ENCODE results near the gene SDC4. TPM values are rescaled to one million over a fixed set of nuclear protein-coding genes. Genes with fewer than 3 reads are reported as not detected.

SDC4 gene
- total RNA-seq, 6 donors from 2014 or later: 178 to 568 (median 291) TPM

DNA sequence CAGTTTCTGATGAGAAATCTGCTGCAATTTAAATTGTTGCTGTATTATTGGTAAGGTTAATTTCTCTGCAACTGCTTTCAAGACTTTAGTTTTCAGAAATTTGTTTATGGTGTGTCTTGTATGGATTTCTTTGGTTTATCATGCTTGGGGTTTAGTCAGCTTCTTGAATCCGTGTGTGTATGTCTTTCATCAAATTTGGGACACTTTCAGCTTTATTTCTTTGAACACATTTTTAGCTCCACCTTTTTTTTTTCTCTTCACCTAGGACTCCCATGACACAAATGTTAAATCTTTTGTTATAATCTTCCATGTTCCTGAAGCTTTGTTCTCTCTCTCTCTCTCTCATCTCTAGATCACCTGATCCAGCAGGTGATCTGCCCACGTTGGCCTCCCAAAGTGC lies 43.3 kb upstream of the SDC4 start:
- no peak overlapping the region for H3K4me3 ChIP-seq
- no peak for TF ChIP-seq EP300 (IDR thresholded peaks at IDR 0.05)
- TF ChIP-seq, protein P1, sequence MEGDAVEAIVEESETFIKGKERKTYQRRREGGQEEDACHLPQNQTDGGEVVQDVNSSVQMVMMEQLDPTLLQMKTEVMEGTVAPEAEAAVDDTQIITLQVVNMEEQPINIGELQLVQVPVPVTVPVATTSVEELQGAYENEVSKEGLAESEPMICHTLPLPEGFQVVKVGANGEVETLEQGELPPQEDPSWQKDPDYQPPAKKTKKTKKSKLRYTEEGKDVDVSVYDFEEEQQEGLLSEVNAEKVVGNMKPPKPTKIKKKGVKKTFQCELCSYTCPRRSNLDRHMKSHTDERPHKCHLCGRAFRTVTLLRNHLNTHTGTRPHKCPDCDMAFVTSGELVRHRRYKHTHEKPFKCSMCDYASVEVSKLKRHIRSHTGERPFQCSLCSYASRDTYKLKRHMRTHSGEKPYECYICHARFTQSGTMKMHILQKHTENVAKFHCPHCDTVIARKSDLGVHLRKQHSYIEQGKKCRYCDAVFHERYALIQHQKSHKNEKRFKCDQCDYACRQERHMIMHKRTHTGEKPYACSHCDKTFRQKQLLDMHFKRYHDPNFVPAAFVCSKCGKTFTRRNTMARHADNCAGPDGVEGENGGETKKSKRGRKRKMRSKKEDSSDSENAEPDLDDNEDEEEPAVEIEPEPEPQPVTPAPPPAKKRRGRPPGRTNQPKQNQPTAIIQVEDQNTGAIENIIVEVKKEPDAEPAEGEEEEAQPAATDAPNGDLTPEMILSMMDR (IDR thresholded peaks at IDR 0.05): no peak
- no peak for TF ChIP-seq POLR2A (IDR thresholded peaks at IDR 0.05)
- TF ChIP-seq POLR2AphosphoS5 (IDR thresholded peaks at IDR 0.05): no peak
- H3K36me3 ChIP-seq: no peaks in the 10 kb centered on the region
- no peaks in the 10 kb centered on the region for H3K27me3 ChIP-seq
- no peak overlapping the region for H3K27ac ChIP-seq
- no peak for DNase-seq
- no peaks in the 10 kb centered on the region for H3K4me1 ChIP-seq
- no peak for ATAC-seq (ENCODE audit: low FRiP score in 2 of 2)
- 75 to 81% methylated on average over 2 of the region's 2 CpGs for WGBS, 2 donors
- H3K9me3 ChIP-seq: no peaks in the 10 kb centered on the region

DNA sequence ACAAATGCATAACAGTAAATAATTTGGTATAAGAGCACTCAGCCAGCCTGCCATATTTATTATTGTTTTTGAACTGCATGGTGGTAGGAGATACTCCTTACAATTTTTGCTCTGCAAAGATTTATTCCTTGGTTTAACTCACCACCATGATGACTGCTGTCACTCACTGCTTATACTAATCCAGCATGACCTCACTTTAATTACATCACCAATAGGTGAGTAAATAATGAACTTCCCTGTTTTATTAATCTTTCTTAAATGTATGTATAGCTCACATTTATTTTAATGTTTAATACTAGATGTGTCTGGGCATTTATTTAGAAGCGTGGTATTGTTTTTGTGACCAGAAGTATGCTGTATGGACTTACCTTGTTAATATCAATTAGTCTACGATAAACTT lies 42.7 kb upstream of the SDC4 start:
- Histone ChIP-seq H3K4me3 (no peak overlapping the region), H3K9me3 (no peaks in the 10 kb centered on the region), H3K36me3 (no peaks in the 10 kb centered on the region), H3K4me1 (no peaks in the 10 kb centered on the region), H3K27me3 (no peaks in the 10 kb centered on the region), H3K27ac (no peak overlapping the region)
- TF ChIP-seq POLR2A (IDR thresholded peaks at IDR 0.05) (no peak), EP300 (IDR thresholded peaks at IDR 0.05) (no peak), POLR2AphosphoS5 (IDR thresholded peaks at IDR 0.05) (no peak)
- TF ChIP-seq, protein P1 (IDR thresholded peaks at IDR 0.05): no peak
- ATAC-seq (ENCODE audit: low FRiP score in 2 of 2): no peak
- DNase-seq: no peak
- 94 to 97% methylated on average over 2 of the region's 2 CpGs for WGBS, 2 donors

DNA sequence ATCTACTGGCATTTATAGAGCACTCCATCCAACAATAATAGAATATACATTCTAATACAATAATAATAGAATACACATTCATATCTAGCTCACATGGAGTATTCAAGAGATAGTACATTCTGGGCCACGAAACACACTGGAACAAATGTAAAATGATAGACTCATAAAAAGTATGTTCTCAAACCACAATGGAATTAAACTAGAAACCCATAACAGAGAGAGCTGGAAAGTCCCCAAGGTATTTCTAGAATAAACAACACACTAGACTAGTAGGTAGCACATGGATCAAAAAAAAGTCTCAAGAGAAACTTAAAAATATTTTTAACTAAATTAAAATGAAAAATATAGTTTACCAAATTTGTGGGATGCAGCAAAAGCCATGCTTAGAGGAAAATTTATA lies 39.0 kb upstream of the SDC4 start:
- TF ChIP-seq POLR2AphosphoS5 (IDR thresholded peaks at IDR 0.05) (no peak), POLR2A (IDR thresholded peaks at IDR 0.05) (no peak), EP300 (IDR thresholded peaks at IDR 0.05) (no peak)
- TF ChIP-seq, protein P1 (IDR thresholded peaks at IDR 0.05): no peak
- no peak for ATAC-seq (ENCODE audit: low FRiP score in 2 of 2)
- Histone ChIP-seq H3K4me3 (no peak overlapping the region), H3K4me1 (no peaks in the 10 kb centered on the region), H3K27ac (no peak overlapping the region), H3K9me3 (no peaks in the 10 kb centered on the region), H3K36me3 (no peaks in the 10 kb centered on the region), H3K27me3 (no peaks in the 10 kb centered on the region)
- WGBS, 2 donors: 67 to 95% methylated on average over 1 of the region's 1 CpG
- DNase-seq: no peak

DNA sequence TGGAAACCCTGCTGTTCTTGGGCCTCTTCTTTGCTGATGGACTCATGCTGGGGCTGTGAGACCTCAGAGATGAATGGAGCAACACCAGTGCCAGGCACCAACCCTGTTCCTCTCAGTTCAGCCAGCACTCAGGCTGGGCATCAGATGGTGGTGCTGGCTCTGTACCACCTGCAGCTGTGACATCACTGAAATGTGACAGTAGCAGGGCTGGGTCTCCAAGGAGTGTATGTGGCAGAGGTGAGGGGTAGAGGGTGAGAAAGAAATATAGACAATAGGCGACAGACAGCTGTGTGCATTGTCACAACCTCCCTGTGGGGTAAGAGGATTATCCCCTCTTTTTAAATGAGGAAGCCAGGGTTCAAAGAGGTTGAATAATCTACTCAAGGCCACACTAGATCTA lies 30.0 kb upstream of the SDC4 start, which contains the start of gene TP53TG5:
Gene TP53TG5 (minus strand): TSS at position 135 of the 400 bp plus-strand sequence. CDS start 89 bp downstream, at position 46.
- ATAC-seq (ENCODE audit: low FRiP score in 2 of 2) (no peak), DNase-seq (no peak)
- Histone ChIP-seq H3K9me3 (no peaks in the 10 kb centered on the region), H3K4me1 (peaks cover 4 to 21% (median 10%) of the 10 kb centered on the region in 4 donors), H3K27me3 (no peaks in the 10 kb centered on the region), H3K4me3 (no peak within 1 kb of the TSS), H3K27ac (peak within 1 kb of the TSS in 3 of 4 donors; percentile 4 to 49 (median 37)), H3K36me3 (no peaks in the 10 kb centered on the region)
- 93 to 94% methylated on average over 1 of the region's 1 CpG for WGBS, 2 donors
- TF ChIP-seq, protein P1 (IDR thresholded peaks at IDR 0.05): no peak
- TF ChIP-seq EP300 (IDR thresholded peaks at IDR 0.05) (no peak), POLR2A (IDR thresholded peaks at IDR 0.05) (no peak), POLR2AphosphoS5 (IDR thresholded peaks at IDR 0.05) (no peak)

DNA sequence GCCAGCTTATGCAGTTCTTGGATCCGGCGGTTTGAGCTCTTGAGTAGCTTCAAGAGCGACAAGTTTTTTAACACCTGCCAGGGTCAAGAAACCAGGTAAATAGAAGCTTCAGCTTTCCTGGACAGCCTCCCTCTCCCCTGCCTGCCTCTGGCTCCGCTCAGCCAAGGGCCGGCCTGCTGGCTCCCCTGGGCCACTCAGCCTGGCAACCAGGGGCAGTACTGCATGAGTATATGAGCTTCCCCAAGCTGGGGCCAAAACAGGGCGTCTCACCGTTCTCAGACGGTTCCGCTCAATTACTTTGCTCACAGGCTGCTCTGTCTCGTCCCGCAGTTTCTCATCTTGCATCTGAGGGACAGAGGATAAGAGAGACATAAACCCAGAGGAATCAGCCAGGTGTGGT lies 29.0 kb upstream of the SDC4 start:
- H3K27ac ChIP-seq: peak overlapping the region in 3 of 4 donors; percentile 4 to 49 (median 37)
- H3K36me3 ChIP-seq: no peaks in the 10 kb centered on the region
- 73 to 76% methylated on average over 10 to 11 of the region's 11 CpGs for WGBS, 2 donors
- no peak overlapping the region for H3K4me3 ChIP-seq
- ATAC-seq (ENCODE audit: low FRiP score in 2 of 2) (peak in 1 of 2 donors; percentile 72), DNase-seq (peak; percentile 69)
- H3K9me3 ChIP-seq: no peaks in the 10 kb centered on the region
- peaks cover 12 to 25% (median 19%) of the 10 kb centered on the region in 4 donors for H3K4me1 ChIP-seq
- no peaks in the 10 kb centered on the region for H3K27me3 ChIP-seq
- TF ChIP-seq POLR2A (IDR thresholded peaks at IDR 0.05): no peak
- TF ChIP-seq EP300 (IDR thresholded peaks at IDR 0.05): no peak
- TF ChIP-seq POLR2AphosphoS5 (IDR thresholded peaks at IDR 0.05): no peak
- TF ChIP-seq, protein P1 (IDR thresholded peaks at IDR 0.05): no peak
